CD4-positive, alpha-beta T cell treated with Interleukin-10 for 1 hour (primary cell): ENCODE results near the gene CYB5D1.

Experiments
- DNase-seq: peaks from one replicate; pipeline ENCODE4 v3.0.0-alpha.2; 2020

CYB5D1 gene

DNA sequence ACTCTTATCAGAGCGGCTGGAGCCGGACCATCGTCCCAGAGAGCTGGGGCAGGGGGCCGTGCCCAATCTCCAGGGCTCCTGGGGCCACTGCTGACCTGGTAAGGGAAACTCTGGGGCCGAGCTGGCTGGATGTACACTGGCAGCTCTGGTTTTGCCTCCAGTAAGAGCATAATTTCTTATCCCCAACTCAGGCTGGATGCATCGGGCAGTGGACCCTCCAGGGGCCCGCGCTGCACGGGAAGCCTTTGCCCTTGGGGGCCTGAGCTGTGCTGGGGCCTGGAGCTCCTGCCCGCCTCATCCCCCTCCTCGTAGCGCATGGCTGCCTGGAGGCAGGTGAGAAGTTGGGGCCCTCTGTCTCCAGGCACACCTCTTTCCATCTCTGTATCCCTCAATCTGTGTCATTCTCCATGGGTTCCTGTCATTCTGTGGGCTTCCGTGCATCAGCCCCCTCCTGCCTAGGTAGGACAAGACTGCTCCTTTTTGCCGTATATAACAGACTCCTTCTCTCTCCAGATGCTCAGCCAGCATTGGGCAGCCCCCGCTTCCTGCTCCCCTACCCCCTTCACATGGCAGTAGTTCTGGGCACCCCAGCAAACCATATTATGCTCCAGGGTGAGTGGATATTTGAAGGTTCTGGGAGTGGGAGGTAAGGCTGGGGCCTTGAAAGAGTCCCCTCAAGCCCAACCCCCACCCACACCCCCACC, 12.3 kb upstream of the CYB5D1 start:
- DNase-seq = peak; percentile 15

- peak; percentile 9 for DNase-seq
Observed at GRCh38 chr17:7846063-7846735, 11.6 kb upstream of the CYB5D1 start.

DNA sequence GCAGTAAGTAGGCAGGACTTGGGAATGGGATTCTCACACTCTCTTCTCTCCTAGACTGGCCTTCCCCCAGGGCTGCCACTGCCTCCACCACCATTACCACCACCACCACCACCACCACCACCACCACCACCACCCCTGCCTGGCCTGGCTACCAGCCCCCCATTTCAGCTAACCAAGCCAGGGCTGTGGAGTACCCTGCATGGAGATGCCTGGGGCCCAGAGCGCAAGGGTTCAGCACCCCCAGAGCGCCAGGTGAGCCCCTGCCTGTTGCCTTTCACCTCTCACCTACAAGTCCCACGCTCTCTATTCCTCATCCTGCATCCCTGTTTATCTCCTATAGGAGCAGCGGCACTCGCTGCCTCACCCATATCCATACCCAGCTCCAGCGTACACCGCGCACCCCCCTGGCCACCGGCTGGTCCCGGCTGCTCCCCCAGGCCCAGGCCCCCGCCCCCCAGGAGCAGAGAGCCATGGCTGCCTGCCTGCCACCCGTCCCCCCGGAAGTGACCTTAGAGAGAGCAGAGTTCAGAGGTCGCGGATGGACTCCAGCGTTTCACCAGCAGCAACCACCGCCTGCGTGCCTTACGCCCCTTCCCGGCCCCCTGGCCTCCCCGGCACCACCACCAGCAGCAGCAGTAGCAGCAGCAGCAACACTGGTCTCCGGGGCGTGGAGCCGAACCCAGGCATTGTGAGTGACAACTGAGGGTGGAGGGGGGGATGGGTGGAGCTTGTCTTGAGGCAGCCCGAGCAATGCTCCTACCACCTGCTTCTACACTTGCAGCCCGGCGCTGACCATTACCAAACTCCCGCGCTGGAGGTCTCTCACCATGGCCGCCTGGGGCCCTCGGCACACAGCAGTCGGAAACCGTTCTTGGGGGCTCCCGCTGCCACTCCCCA, 10.8 kb upstream of the CYB5D1 start:
- peak; percentile 34 for DNase-seq

DNA sequence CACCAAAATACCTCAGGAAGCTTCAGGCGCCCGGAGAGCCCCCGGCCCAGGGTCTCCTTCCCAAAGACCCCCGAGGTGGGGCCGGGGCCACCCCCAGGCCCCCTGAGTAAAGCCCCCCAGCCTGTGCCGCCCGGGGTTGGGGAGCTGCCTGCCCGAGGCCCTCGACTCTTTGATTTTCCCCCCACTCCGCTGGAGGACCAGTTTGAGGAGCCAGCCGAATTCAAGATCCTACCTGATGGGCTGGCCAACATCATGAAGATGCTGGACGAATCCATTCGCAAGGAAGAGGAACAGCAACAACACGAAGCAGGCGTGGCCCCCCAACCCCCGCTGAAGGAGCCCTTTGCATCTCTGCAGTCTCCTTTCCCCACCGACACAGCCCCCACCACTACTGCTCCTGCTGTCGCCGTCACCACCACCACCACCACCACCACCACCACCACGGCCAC, 9.6 kb upstream of the CYB5D1 start:
- DNase-seq = peak; percentile 31

DNA sequence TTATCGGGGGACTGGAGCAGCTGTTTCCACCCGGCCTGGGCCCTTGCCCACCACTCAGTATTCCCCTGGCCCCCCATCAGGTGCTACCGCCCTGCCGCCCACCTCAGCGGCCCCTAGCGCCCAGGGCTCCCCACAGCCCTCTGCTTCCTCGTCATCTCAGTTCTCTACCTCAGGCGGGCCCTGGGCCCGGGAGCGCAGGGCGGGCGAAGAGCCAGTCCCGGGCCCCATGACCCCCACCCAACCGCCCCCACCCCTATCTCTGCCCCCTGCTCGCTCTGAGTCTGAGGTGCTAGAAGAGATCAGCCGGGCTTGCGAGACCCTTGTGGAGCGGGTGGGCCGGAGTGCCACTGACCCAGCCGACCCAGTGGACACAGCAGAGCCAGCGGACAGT, 9.1 kb upstream of the CYB5D1 start:
- DNase-seq = no peak

GRCh38 chr17:7849130-7849750, 8.6 kb upstream of the CYB5D1 start:
- DNase-seq = peak; percentile 8

DNA sequence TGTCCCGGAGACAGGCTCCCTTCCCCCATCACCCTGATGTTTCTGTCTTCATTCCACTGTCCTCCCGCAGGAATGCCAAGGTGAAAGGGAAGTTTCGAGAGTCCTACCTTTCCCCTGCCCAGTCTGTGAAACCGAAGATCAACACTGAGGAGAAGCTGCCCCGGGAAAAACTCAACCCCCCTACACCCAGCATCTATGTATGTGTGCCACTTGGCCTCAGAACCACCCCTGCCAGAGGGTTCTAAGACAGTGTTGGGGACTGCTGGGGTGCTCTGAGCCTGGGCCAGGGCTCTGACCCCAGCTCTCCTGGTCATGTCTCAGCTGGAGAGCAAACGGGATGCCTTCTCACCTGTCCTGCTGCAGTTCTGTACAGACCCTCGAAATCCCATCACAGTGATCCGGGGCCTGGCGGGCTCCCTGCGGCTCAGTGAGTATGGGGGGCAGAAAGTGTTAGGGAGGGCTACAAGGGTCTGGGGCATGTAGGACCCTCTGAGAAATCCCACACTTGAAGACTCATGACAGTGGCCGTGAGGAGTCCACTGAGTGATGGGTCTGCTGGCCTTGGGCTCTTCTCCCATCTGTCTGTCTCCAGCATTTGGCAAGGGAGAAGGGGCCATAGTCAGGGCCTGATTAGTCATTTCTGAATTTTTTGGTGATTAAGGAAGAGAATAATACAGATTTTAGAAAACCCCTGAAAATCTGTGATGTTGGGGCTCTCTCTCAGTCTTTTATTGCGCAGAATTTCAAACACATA, 7.9 kb upstream of the CYB5D1 start:
- peak; percentile 18 for DNase-seq

DNA sequence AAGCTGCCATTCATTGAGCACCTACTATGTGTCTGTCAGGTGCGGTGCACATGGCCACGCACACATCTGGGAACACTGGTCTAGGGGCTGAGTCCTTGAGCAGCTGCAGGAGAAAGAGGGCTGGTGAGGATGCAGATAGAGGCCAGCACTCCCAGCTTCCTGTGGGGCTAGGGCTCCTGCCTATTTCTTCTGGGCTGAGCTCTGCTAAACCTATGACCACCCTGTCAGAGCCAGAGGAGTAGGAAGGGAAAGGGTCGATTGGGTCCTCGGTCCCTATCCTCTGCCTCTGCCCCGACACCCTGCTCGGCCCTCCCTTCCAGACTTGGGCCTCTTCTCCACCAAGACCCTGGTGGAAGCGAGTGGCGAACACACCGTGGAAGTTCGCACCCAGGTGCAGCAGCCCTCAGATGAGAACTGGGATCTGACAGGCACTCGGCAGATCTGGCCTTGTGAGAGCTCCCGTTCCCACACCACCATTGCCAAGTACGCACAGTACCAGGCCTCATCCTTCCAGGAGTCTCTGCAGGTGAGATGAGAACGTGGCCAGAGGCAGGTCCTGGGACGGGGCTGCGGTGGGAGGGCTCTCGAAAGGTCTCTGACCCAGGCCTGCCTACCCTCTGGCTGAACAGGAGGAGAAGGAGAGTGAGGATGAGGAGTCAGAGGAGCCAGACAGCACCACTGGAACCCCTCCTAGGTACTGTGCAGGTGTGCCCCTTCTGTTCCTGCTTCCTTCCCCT, 6.9 kb upstream of the CYB5D1 start:
- DNase-seq = peak; percentile 15

GRCh38 chr17:7851438-7852261, 6.2 kb upstream of the CYB5D1 start:
- DNase-seq = peak; percentile 95

DNA sequence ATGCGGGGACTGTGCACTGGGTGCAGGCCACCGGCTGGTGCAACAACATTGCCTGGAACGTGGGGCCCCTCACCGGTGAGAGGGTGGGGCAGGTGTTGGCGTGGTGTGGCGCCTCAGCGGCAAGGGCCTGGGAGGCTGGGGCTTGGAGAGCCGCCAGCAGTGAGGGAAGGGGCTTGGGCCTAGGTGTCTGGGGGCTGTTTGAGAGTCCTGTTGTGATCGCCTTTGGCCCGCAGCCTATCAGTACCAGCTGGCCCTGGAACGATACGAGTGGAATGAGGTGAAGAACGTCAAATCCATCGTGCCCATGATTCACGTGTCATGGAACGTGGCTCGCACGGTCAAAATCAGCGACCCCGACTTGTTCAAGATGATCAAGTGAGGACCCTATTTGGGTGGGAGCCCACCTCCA, 5.5 kb upstream of the CYB5D1 start:
- DNase-seq = no peak

- peak; percentile 38 for DNase-seq
Observed at GRCh38 chr17:7852919-7853690, 4.7 kb upstream of the CYB5D1 start.

DNA sequence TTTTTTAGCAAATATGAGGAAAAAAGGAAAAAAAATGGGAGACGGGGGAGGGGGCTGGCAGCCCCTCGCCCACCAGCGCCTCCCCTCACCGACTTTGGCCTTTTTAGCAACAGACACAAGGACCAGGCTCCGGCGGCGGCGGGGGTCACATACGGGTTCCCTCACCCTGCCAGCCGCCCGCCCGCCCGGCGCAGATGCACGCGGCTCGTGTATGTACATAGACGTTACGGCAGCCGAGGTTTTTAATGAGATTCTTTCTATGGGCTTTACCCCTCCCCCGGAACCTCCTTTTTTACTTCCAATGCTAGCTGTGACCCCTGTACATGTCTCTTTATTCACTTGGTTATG, 4.1 kb upstream of the CYB5D1 start:
- peak; percentile 33 for DNase-seq

DNA sequence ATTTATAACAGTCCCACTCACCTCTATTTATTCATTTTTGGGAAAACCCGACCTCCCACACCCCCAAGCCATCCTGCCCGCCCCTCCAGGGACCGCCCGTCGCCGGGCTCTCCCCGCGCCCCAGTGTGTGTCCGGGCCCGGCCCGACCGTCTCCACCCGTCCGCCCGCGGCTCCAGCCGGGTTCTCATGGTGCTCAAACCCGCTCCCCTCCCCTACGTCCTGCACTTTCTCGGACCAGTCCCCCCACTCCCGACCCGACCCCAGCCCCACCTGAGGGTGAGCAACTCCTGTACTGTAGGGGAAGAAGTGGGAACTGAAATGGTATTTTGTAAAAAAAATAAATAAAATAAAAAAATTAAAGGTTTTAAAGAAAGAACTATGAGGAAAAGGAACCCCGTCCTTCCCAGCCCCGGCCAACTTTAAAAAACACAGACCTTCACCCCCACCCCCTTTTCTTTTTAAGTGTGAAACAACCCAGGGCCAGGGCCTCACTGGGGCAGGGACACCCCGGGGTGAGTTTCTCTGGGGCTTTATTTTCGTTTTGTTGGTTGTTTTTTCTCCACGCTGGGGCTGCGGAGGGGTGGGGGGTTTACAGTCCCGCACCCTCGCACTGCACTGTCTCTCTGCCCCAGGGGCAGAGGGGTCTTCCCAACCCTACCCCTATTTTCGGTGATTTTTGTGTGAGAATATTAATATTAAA, 3.6 kb upstream of the CYB5D1 start:
- DNase-seq = peak; percentile 22

- DNase-seq = peak; percentile 47
Observed at GRCh38 chr17:7854851-7855659, 2.7 kb upstream of the CYB5D1 start, which contains the start of gene TMEM88. Gene TMEM88, plus strand, starts transcription at chr17:7855066. Its CDS starts 9 bp downstream, at chr17:7855075.

DNA sequence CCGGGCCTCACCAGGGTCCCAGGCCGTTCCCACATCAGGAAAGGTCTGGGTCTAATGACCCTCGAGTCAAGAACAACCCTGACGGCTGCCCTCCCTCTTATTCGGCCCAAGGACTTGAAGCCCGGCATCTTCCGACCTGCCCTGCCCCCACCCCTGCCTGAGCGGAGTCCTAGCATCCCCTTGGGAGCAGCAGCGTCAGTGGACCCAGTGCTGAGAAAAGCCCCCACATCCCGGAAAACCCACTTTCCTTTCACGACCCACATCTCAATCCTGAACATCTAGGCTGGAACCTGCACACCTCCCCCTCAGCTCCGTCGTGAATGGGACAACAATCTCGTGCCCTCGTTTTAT, 2.2 kb upstream of the CYB5D1 start:
- no peak for DNase-seq

- peak; percentile 55 for DNase-seq
Observed at GRCh38 chr17:7856011-7856810, 1.6 kb upstream of the CYB5D1 start.
